PFSK-1 (cell line): ENCODE results near the gene HELLS.

Source experiments
- FOXP2 ChIP-seq: optimal IDR thresholded peaks from 2 replicates; pipeline ENCODE3; 2011; ENCODE audit warnings: borderline replicate concordance, control low read depth, inconsistent platforms; ENCODE audit not compliant: insufficient read depth; ENCODE audit errors: extremely low read length, extremely low read depth
- POLR2AphosphoS5 ChIP-seq: IDR thresholded peaks from 2 replicates; pipeline ENCODE4 v1.6.1; 2012; ENCODE audit warnings: low read depth, mild to moderate bottlenecking, control low read depth, low read length, moderate library complexity
- SIN3A ChIP-seq: IDR thresholded peaks from 2 replicates; pipeline ENCODE4 v1.6.1; 2012; ENCODE audit warnings: mild to moderate bottlenecking, low read length, moderate library complexity, borderline replicate concordance; ENCODE audit not compliant: insufficient read depth
- TF ChIP-seq, protein P1 (sequence below), 2 experiments: IDR thresholded peaks; 2 replicates each; pipeline versions ENCODE4 v1.6.1 to v1.8.0; 2011 to 2012; ENCODE audit warnings: low read depth in 2 of 2, low read length in 2 of 2, control low read depth in 1 of 2, inconsistent platforms in 1 of 2, mild to moderate bottlenecking in 1 of 2, moderate library complexity in 1 of 2; ENCODE audit not compliant: insufficient read depth in 1 of 2

DNA sequence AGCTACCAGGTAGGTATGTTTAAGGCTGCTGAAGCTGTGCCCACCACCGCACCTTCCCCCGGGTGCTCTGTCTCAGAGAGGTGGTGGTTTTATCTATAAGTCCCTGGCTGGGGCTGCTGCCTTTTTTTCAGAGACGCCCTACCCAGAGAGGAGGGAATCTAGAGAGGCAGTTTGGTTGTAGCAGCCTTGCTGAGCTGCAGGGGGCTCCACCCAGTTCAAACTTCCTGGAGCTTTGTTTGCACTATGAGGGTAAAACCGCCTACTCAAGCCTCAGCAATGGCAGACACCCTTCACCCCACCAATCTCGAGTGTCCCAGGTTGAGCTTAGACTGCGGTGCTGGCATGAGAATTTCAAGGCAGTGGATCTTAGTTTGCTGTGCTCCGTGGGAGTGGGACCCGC, 94.3 kb downstream of the HELLS start:
- TF ChIP-seq POLR2AphosphoS5 = no peak
- TF ChIP-seq, protein P1, sequence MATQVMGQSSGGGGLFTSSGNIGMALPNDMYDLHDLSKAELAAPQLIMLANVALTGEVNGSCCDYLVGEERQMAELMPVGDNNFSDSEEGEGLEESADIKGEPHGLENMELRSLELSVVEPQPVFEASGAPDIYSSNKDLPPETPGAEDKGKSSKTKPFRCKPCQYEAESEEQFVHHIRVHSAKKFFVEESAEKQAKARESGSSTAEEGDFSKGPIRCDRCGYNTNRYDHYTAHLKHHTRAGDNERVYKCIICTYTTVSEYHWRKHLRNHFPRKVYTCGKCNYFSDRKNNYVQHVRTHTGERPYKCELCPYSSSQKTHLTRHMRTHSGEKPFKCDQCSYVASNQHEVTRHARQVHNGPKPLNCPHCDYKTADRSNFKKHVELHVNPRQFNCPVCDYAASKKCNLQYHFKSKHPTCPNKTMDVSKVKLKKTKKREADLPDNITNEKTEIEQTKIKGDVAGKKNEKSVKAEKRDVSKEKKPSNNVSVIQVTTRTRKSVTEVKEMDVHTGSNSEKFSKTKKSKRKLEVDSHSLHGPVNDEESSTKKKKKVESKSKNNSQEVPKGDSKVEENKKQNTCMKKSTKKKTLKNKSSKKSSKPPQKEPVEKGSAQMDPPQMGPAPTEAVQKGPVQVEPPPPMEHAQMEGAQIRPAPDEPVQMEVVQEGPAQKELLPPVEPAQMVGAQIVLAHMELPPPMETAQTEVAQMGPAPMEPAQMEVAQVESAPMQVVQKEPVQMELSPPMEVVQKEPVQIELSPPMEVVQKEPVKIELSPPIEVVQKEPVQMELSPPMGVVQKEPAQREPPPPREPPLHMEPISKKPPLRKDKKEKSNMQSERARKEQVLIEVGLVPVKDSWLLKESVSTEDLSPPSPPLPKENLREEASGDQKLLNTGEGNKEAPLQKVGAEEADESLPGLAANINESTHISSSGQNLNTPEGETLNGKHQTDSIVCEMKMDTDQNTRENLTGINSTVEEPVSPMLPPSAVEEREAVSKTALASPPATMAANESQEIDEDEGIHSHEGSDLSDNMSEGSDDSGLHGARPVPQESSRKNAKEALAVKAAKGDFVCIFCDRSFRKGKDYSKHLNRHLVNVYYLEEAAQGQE (IDR thresholded peaks at IDR 0.05; ENCODE audit: insufficient read depth in 1 of 2, low read depth in 2 of 2, low read length in 2 of 2) = no peak
- no peak for TF ChIP-seq SIN3A
- TF ChIP-seq FOXP2 = no peak
